SK-N-MC (cell line): ENCODE data around the gene HAO2.

Experiments
- DNase-seq: peaks from one replicate; pipeline ENCODE4 v3.0.0-alpha.2; 2011; ENCODE audit warnings: low read depth, low spot score
- H3K27ac ChIP-seq: fragments of 200-600 bp; sonication (generic); 2 replicates; pipeline ENCODE4 v1.5.1; 2016; ENCODE audit warnings: mixed run types
- H3K36me3 ChIP-seq: fragments of 200-600 bp; sonication (generic); 2 replicates; pipeline ENCODE4 v1.6.1; 2017; ENCODE audit warnings: antibody characterized with exemption, low read length, mixed read lengths; ENCODE audit not compliant: insufficient read depth
- H3K4me3 ChIP-seq: fragments of 200-600 bp; sonication (generic); 2 replicates; pipeline ENCODE4 v1.5.1; 2016
- H3K9ac ChIP-seq: fragments of 200-600 bp; sonication (generic); 2 replicates; pipeline ENCODE4 v1.8.0; 2017; ENCODE audit warnings: mixed run types, mixed read lengths; ENCODE audit not compliant: insufficient read length
- H3K9me3 ChIP-seq: fragments of 200-600 bp; sonication (generic); 2 replicates; pipeline ENCODE4 v1.6.1; 2017; ENCODE audit warnings: low read depth, mild to moderate bottlenecking, antibody characterized with exemption, low read length, moderate library complexity, mixed read lengths
- EZH2 ChIP-seq: fragments of 200-600 bp; sonication (generic); IDR thresholded peaks from one replicate; pipeline ENCODE4 v1.6.1; 2017; ENCODE audit warnings: antibody characterized with exemption
- FOXP2 ChIP-seq: optimal IDR thresholded peaks from 2 replicates; pipeline ENCODE3; 2011; ENCODE audit warnings: mild to moderate bottlenecking, moderate library complexity; ENCODE audit not compliant: insufficient read depth; ENCODE audit errors: extremely low read length, control extremely low read depth
- POLR2AphosphoS5 ChIP-seq: IDR thresholded peaks from 2 replicates; pipeline ENCODE4 v1.6.1; 2012; ENCODE audit warnings: mild to moderate bottlenecking, low read depth, low read length, borderline replicate concordance

HAO2 gene

GRCh38 chr1:119428991-119429390 is 60.4 kb downstream of the HAO2 start:
- H3K36me3 ChIP-seq = no peaks in the 10 kb centered on the region
- no peak overlapping the region for H3K4me3 ChIP-seq
- no peaks in the 10 kb centered on the region for H3K9me3 ChIP-seq
- no peak overlapping the region for H3K27ac ChIP-seq
- TF ChIP-seq EZH2 = no peak
- no peak for TF ChIP-seq FOXP2
- TF ChIP-seq POLR2AphosphoS5 = no peak
- no peak for DNase-seq
- H3K9ac ChIP-seq = no peak overlapping the region

- TF ChIP-seq EZH2 (no peak), POLR2AphosphoS5 (no peak), FOXP2 (no peak)
- Histone ChIP-seq H3K9ac (no peak overlapping the region), H3K4me3 (no peak overlapping the region), H3K27ac (no peak overlapping the region), H3K9me3 (no peaks in the 10 kb centered on the region), H3K36me3 (no peaks in the 10 kb centered on the region)
- no peak for DNase-seq
Observed at GRCh38 chr1:119429687-119430086, 61.1 kb downstream of the HAO2 start.

GRCh38 chr1:119430486-119430885 is 61.9 kb downstream of the HAO2 start:
- Histone ChIP-seq H3K27ac (no peak overlapping the region), H3K36me3 (no peaks in the 10 kb centered on the region), H3K9ac (no peak overlapping the region), H3K9me3 (no peaks in the 10 kb centered on the region), H3K4me3 (no peak overlapping the region)
- DNase-seq = no peak
- no peak for TF ChIP-seq POLR2AphosphoS5
- TF ChIP-seq EZH2 = no peak
- TF ChIP-seq FOXP2 = no peak

- no peaks in the 10 kb centered on the region for H3K9me3 ChIP-seq
- TF ChIP-seq FOXP2 (no peak), POLR2AphosphoS5 (no peak), EZH2 (no peak)
- no peak overlapping the region for H3K9ac ChIP-seq
- no peak overlapping the region for H3K27ac ChIP-seq
- H3K4me3 ChIP-seq = no peak overlapping the region
- DNase-seq = no peak
- no peaks in the 10 kb centered on the region for H3K36me3 ChIP-seq
Observed at GRCh38 chr1:119431836-119432235, 63.3 kb downstream of the HAO2 start.

- DNase-seq = no peak
- no peak overlapping the region for H3K9ac ChIP-seq
- H3K36me3 ChIP-seq = no peaks in the 10 kb centered on the region
- TF ChIP-seq FOXP2 (no peak), POLR2AphosphoS5 (no peak), EZH2 (no peak)
- H3K4me3 ChIP-seq = no peak overlapping the region
- no peaks in the 10 kb centered on the region for H3K9me3 ChIP-seq
- no peak overlapping the region for H3K27ac ChIP-seq
Observed at GRCh38 chr1:119435052-119435451, 66.5 kb downstream of the HAO2 start.

GRCh38 chr1:119438761-119439160 is 70.2 kb downstream of the HAO2 start:
- Histone ChIP-seq H3K27ac (no peak overlapping the region), H3K36me3 (no peaks in the 10 kb centered on the region), H3K4me3 (no peak overlapping the region), H3K9ac (no peak overlapping the region), H3K9me3 (no peaks in the 10 kb centered on the region)
- TF ChIP-seq FOXP2 (no peak), POLR2AphosphoS5 (no peak), EZH2 (no peak)
- no peak for DNase-seq

GRCh38 chr1:119440721-119441307 is 72.2 kb downstream of the HAO2 start:
- Histone ChIP-seq H3K9me3 (no peaks in the 10 kb centered on the region), H3K27ac (no peak overlapping the region), H3K9ac (no peak overlapping the region), H3K4me3 (no peak overlapping the region), H3K36me3 (no peaks in the 10 kb centered on the region)
- no peak for DNase-seq
- TF ChIP-seq EZH2 = no peak
- no peak for TF ChIP-seq FOXP2
- no peak for TF ChIP-seq POLR2AphosphoS5

- DNase-seq = no peak
- H3K9me3 ChIP-seq = no peaks in the 10 kb centered on the region
- no peaks in the 10 kb centered on the region for H3K36me3 ChIP-seq
- no peak overlapping the region for H3K9ac ChIP-seq
- no peak overlapping the region for H3K4me3 ChIP-seq
- H3K27ac ChIP-seq = no peak overlapping the region
- TF ChIP-seq EZH2 = no peak
- TF ChIP-seq FOXP2 = no peak
- TF ChIP-seq POLR2AphosphoS5 = no peak
Observed at GRCh38 chr1:119442756-119443155, 74.2 kb downstream of the HAO2 start.
